ENCODE results near the gene NKD1. TPM values are rescaled to one million over a fixed set of nuclear protein-coding genes. Genes with fewer than 3 reads are reported as not detected.

NKD1 gene
- total RNA-seq, 1 donor from 2014 or later, result 0.33 TPM

- Histone ChIP-seq H3K36me3 (ENCODE audit: control insufficient read depth, insufficient read depth, low read length) (no peaks in the 10 kb centered on the region), H3K4me3 (ENCODE audit: low read depth, low read length) (no peak overlapping the region), H3K27me3 (ENCODE audit: control insufficient read depth, insufficient read depth, low read length) (peaks cover 3% of the 10 kb centered on the region)
- DNase-seq (ENCODE audit: low read depth), result no peak
- no peak for TF ChIP-seq CTCF (IDR thresholded peaks at IDR 0.05; ENCODE audit: insufficient read depth, low read length, poor library complexity, severe bottlenecking)
These were observed 7.2 kb downstream of the NKD1 start for GRCh38 chr16:50555269-50555875.

DNA sequence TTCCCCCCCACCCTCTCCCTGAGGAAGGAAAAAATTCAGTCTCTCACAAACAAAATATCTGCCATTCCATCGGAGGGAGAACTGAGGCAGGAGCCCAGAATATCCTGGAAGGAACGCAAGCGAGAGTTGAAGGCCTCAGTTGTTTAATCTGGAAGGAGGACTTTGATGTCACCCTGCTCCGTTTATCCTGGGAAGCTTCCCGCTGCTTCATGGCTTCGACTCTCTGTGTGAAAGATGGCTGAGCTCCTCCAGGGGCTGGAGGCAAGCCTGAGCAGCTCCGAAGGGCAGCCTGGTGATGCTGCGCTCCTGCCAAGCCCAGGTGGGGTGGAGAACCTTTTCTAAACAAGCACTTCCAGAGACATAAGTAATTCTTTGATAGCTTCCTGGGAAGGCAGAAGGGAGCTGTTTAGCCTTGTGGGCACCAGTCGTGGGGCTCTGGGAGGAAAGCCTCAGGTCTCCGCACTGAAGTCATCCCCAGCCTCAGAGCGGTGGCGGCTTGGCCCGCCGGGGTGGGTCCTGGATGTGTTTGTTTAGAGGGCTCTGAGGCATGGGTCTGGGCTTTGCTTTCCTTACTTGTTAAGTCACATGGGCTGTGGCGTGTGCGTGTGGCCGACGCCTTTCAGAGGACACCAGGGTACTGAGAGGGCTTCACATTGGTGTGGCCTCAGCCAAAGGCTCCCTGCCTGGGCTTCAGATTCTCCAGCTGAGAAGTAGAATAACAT lies 7.9 kb downstream of the NKD1 start:
- no peak for TF ChIP-seq CTCF (IDR thresholded peaks at IDR 0.05; ENCODE audit: insufficient read depth, low read length, poor library complexity, severe bottlenecking)

GRCh38 chr16:50557046-50557445 lies 8.8 kb downstream of the NKD1 start:
- no peak for TF ChIP-seq CTCF (IDR thresholded peaks at IDR 0.05; ENCODE audit: insufficient read depth, low read length, poor library complexity, severe bottlenecking)
- no peak for DNase-seq (ENCODE audit: low read depth)
- no peaks in the 10 kb centered on the region for H3K36me3 ChIP-seq (ENCODE audit: control insufficient read depth, insufficient read depth, low read length)
- no peaks in the 10 kb centered on the region for H3K27me3 ChIP-seq (ENCODE audit: control insufficient read depth, insufficient read depth, low read length)
- H3K4me3 ChIP-seq (ENCODE audit: low read depth, low read length), result no peak overlapping the region

More for the DNA sequence above, 7.9 kb downstream of the NKD1 start:
- H3K4me3 ChIP-seq (ENCODE audit: low read depth, low read length), result no peak overlapping the region
- DNase-seq (ENCODE audit: low read depth), result no peak
- no peaks in the 10 kb centered on the region for H3K36me3 ChIP-seq (ENCODE audit: control insufficient read depth, insufficient read depth, low read length)
- peaks cover 3% of the 10 kb centered on the region for H3K27me3 ChIP-seq (ENCODE audit: control insufficient read depth, insufficient read depth, low read length)

DNA sequence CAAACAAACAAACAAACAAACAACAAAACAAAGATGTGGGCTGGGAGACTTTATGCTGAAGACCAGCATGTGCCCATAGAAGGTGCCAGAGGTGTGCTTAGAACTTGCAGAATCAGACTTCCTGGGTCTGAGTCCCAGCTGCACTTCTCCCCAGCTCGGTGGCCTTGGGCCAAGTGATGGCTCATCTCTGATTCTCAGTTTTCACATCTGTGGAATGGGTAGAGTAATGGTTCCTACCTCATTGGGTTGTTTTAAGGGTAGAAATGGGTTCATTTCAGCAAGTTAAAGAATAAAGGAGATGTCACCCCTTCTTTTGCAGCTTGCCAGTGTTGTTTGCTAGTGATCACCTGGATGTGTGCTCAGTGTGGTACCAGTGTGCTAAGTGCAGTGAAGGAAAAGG lies 10.7 kb downstream of the NKD1 start:
- Histone ChIP-seq H3K4me3 (ENCODE audit: low read depth, low read length) (no peak overlapping the region), H3K27me3 (ENCODE audit: control insufficient read depth, insufficient read depth, low read length) (no peaks in the 10 kb centered on the region), H3K36me3 (ENCODE audit: control insufficient read depth, insufficient read depth, low read length) (no peaks in the 10 kb centered on the region)
- DNase-seq (ENCODE audit: low read depth), result no peak
- no peak for TF ChIP-seq CTCF (IDR thresholded peaks at IDR 0.05; ENCODE audit: insufficient read depth, low read length, poor library complexity, severe bottlenecking)

DNA sequence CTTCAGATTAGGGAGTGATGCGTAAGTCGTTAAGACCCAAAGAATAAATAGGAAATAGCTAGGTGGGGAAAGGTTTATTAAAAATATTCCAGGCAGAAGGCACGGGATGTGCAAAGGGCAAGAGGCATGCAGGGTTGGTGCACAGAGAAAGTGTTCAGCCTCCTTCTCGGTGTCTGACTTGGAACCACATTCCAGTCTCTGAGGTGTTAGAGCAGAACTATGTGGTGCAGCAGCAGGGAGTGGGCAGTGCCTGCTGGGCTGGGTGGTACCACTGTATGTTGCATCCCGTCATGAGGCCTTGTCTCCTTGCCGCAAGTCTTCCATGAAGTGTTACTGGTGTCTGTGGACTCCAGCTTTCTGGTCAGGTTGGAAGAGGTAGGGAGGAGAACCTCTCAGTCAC lies 11.1 kb downstream of the NKD1 start:
- TF ChIP-seq CTCF (IDR thresholded peaks at IDR 0.05; ENCODE audit: insufficient read depth, low read length, poor library complexity, severe bottlenecking), result no peak

More for the DNA sequence above, 11.1 kb downstream of the NKD1 start:
- no peaks in the 10 kb centered on the region for H3K36me3 ChIP-seq (ENCODE audit: control insufficient read depth, insufficient read depth, low read length)
- H3K27me3 ChIP-seq (ENCODE audit: control insufficient read depth, insufficient read depth, low read length), result no peaks in the 10 kb centered on the region
- no peak for DNase-seq (ENCODE audit: low read depth)
- no peak overlapping the region for H3K4me3 ChIP-seq (ENCODE audit: low read depth, low read length)
